Fibroblast of lung (primary cell): Measurements from ENCODE around the gene CDKN3. TPM values are rescaled to one million over a fixed set of nuclear protein-coding genes. Genes with fewer than 3 reads are reported as not detected.

Source experiments
- DNase-seq, 2 donors: peaks; one replicate each; pipeline versions ENCODE4 v3.0.0 to v3.0.0-alpha.2; 2010; ENCODE audit warnings: low read depth in 2 of 2
- H2AFZ ChIP-seq: 2 replicates; pipeline ENCODE4 v1.5.1; 2012; ENCODE audit warnings: low read length, control low read depth, inconsistent platforms
- H3K27ac ChIP-seq: 2 replicates; pipeline ENCODE4 v1.5.1; 2011; ENCODE audit warnings: low read length, control low read depth; ENCODE audit not compliant: insufficient read depth
- H3K27me3 ChIP-seq: 2 replicates; pipeline ENCODE4 v1.5.1; 2011; ENCODE audit warnings: mild to moderate bottlenecking, low read length; ENCODE audit not compliant: control insufficient read depth, insufficient read depth
- H3K36me3 ChIP-seq: 2 replicates; pipeline ENCODE4 v1.5.1; 2011; ENCODE audit warnings: low read length; ENCODE audit not compliant: control insufficient read depth, insufficient read depth
- H3K4me1 ChIP-seq: 2 replicates; pipeline ENCODE4 v1.5.1; 2011; ENCODE audit warnings: low read length; ENCODE audit not compliant: control insufficient read depth, insufficient read depth; ENCODE audit errors: extremely low read depth
- H3K4me2 ChIP-seq: 2 replicates; pipeline ENCODE4 v1.5.1; 2011; ENCODE audit warnings: low read length, control low read depth; ENCODE audit not compliant: insufficient read depth; ENCODE audit errors: extremely low read depth
- H3K4me3 ChIP-seq, 4 experiments: fragments of 200-600 bp in 1 of 4; sonication (generic) in 1 of 4; replicated peaks in 1 of 4; 2 replicates each; pipeline ENCODE4 v1.5.1; 2011 to 2016; ENCODE audit warnings: low read length in 4 of 4, low read depth in 3 of 4, mild to moderate bottlenecking in 3 of 4, control low read depth in 2 of 4, inconsistent platforms in 1 of 4, mixed read lengths in 1 of 4; ENCODE audit not compliant: insufficient read depth in 1 of 4; ENCODE audit errors: control extremely low read depth in 1 of 4
- H3K79me2 ChIP-seq: 2 replicates; pipeline ENCODE4 v1.5.1; 2012; ENCODE audit warnings: mild to moderate bottlenecking, low read length, inconsistent platforms; ENCODE audit not compliant: control insufficient read depth, insufficient read depth
- H3K9ac ChIP-seq: 2 replicates; pipeline ENCODE4 v1.5.1; 2011; ENCODE audit warnings: mild to moderate bottlenecking, low read length, control low read depth; ENCODE audit not compliant: insufficient read depth
- H3K9me3 ChIP-seq: 2 replicates; pipeline ENCODE4 v1.5.1; 2012; ENCODE audit warnings: low read depth, low read length; ENCODE audit not compliant: control insufficient read depth, insufficient read depth
- H4K20me1 ChIP-seq: 2 replicates; pipeline ENCODE4 v1.5.1; 2011; ENCODE audit warnings: low read length; ENCODE audit not compliant: control insufficient read depth, insufficient read depth; ENCODE audit errors: extremely low read depth
- CTCF ChIP-seq, 2 donors: IDR thresholded peaks in 1 of 2; conservative IDR thresholded peaks in 1 of 2; 1 replicate in 1 of 2; 2 replicates in 1 of 2; pipeline ENCODE4 v1.5.1; 2011 to 2012; ENCODE audit warnings: low read length in 2 of 2, control low read depth in 1 of 2, inconsistent platforms in 1 of 2, low read depth in 1 of 2, mild to moderate bottlenecking in 1 of 2
- EZH2 ChIP-seq: IDR thresholded peaks from 2 replicates; pipeline ENCODE4 v1.5.1; 2012; ENCODE audit warnings: low read length, control low read depth, mild to moderate bottlenecking; ENCODE audit errors: missing control alignments
- polyA plus RNA-seq, 2 donors: library from polyadenylated mRNA; depleted of rRNA in 1 of 2; stranded (reverse) in 1 of 2; unstranded in 1 of 2; fragments of >200 nt; gene quantifications; 2 replicates each; pipeline ENCODE4 v1.2.1, GENCODE V29; 2011 to 2012; ENCODE audit warnings: missing spikeins in 1 of 2
- total RNA-seq: library from RNA; depleted of rRNA; stranded (reverse); fragments of >200 nt; gene quantifications from 2 replicates; pipeline ENCODE4 v1.2.1, GENCODE V29; 2014

The CDKN3 gene
- total and polyA plus RNA-seq, 2 donors (not counting 1 experiment from before 2014, with no cell fraction given): 27.0 to 51.5 TPM

DNA sequence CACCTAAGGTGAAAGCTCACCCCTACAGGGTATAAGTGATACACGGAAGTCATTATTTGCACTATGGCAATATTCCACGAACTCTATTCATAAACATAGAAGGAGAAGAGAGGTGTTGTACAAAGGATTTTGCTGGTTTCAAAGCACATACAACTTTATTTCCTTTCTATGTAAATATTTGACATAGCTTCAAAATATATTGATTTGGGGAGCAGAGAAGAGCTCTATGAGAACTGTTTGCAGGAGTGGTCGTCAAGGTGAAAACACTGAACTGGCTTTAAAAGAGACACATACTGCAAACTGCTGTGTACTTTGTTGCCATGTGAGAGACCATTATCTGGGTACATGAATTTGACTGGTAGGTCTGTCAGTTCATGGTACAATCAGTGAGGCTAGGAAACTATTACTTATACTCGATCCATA, 27.7 kb downstream of the CDKN3 start:
- H3K79me2 ChIP-seq: no peaks in the 10 kb centered on the region
- H3K9ac ChIP-seq: no peak overlapping the region
- no peaks in the 10 kb centered on the region for H3K27me3 ChIP-seq
- H2AFZ ChIP-seq: no peak overlapping the region
- no peaks in the 10 kb centered on the region for H3K4me1 ChIP-seq
- no peak overlapping the region for H3K4me2 ChIP-seq
- peaks cover 2% of the 10 kb centered on the region for H3K36me3 ChIP-seq
- no peaks in the 10 kb centered on the region for H4K20me1 ChIP-seq
- H3K9me3 ChIP-seq: no peaks in the 10 kb centered on the region
- H3K27ac ChIP-seq: no peak overlapping the region
- no peak for DNase-seq
- TF ChIP-seq EZH2: no peak
- TF ChIP-seq CTCF (conservative IDR thresholded peaks at IDR 0.05 in 1 of 2, IDR thresholded peaks at IDR 0.05 in 1 of 2; ENCODE audit: low read depth in 1 of 2, low read length in 2 of 2): no peak
- no peak overlapping the region for H3K4me3 ChIP-seq

DNA sequence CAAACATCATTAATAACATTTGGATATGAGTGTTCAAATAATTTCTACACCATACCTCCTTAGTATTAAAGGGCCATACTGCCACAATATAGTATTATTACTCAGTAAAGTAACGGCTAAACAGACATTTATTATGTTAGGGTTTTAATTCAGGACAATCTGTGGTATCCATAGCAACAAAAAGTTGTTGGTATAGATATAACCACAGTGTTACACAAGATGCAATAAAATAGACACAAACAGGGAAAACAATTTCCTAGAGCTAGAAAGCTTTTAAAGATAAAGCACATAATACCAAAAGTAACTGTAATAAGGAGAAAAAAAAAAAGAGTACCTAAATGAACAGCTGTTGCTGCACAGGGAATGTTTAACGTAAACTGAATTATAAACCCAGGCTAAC, 28.3 kb downstream of the CDKN3 start:
- no peak overlapping the region for H2AFZ ChIP-seq
- H3K27ac ChIP-seq: no peak overlapping the region
- H3K4me1 ChIP-seq: no peaks in the 10 kb centered on the region
- no peak for DNase-seq
- peaks cover 4% of the 10 kb centered on the region for H3K36me3 ChIP-seq
- no peaks in the 10 kb centered on the region for H3K27me3 ChIP-seq
- no peaks in the 10 kb centered on the region for H3K9me3 ChIP-seq
- no peak overlapping the region for H3K9ac ChIP-seq
- peaks cover 2% of the 10 kb centered on the region for H3K79me2 ChIP-seq
- no peak overlapping the region for H3K4me3 ChIP-seq
- no peak for TF ChIP-seq CTCF (conservative IDR thresholded peaks at IDR 0.05 in 1 of 2, IDR thresholded peaks at IDR 0.05 in 1 of 2; ENCODE audit: low read depth in 1 of 2, low read length in 2 of 2)
- TF ChIP-seq EZH2: no peak
- H3K4me2 ChIP-seq: no peak overlapping the region
- no peaks in the 10 kb centered on the region for H4K20me1 ChIP-seq

DNA sequence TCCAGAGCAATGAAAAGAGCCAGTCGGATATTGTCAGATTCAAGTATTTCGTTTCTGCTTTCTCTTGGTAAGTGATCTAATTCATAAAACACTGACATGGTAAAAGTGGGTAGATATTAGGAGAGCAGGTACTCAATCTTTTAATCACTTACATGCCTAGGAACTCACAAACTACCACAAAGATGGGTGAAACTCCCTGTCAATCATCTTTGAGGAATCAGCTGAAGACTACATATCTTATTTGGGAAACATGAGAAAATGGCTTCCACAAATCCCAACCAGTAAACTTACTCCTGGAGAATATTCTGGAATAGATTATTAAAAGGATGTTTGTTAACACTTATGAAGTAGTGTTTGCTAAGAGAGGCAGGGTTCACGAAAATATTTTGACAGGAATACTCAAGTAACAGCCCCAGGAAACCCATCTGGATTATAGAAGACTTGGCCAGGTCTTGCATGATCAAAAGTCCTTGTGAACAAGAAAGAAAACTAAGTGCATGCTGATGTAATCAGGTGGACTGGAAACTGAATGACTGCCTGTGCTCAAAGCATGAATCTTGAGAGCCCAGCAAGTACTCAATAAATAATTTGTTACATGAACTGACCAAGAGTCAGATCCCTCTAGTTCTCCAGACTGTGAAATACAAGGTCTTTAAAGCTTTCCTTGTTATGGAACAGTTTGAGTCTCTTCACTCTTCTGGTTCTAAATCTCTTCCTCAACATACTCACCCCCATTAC, 28.9 kb downstream of the CDKN3 start:
- Histone ChIP-seq H3K4me3 (no peak overlapping the region), H3K4me1 (no peaks in the 10 kb centered on the region), H3K4me2 (no peak overlapping the region), H3K27me3 (no peaks in the 10 kb centered on the region), H3K79me2 (peaks cover 5% of the 10 kb centered on the region), H3K9ac (no peak overlapping the region), H3K9me3 (no peaks in the 10 kb centered on the region), H4K20me1 (no peaks in the 10 kb centered on the region), H3K36me3 (peaks cover 4% of the 10 kb centered on the region), H2AFZ (no peak overlapping the region), H3K27ac (no peak overlapping the region)
- no peak for TF ChIP-seq EZH2
- DNase-seq: no peak
